ENCODE results near the gene ANO10. TPM values are rescaled to one million over a fixed set of nuclear protein-coding genes. Genes with fewer than 3 reads are reported as not detected.

Gene ANO10
- total and polyA plus RNA-seq, 2 of the 8 experiments (the other 6 are each of a cell fraction or from before 2014, with no cell fraction given), result 38.0 to 53.2 TPM

GRCh38 chr3:43344520-43344919 is 277.3 kb downstream of the ANO10 start (continued):
- no peak for TF ChIP-seq CTCF (IDR thresholded peaks at IDR 0.05; ENCODE audit: control extremely low read depth in 1 of 3, insufficient read depth in 1 of 3, low read depth in 1 of 3, low read length in 3 of 3)
- TF ChIP-seq SRF (IDR thresholded peaks at IDR 0.05; ENCODE audit: low read depth, low read length), result no peak

Measured in H1 (cell line).